ENCODE measurements around the gene WASHC2C.
"Not testable (repeated sequence)": the region's sequence is repeated elsewhere in the genome, so short reads cannot be mapped to it uniquely, and the experiment has no call there.

DNA sequence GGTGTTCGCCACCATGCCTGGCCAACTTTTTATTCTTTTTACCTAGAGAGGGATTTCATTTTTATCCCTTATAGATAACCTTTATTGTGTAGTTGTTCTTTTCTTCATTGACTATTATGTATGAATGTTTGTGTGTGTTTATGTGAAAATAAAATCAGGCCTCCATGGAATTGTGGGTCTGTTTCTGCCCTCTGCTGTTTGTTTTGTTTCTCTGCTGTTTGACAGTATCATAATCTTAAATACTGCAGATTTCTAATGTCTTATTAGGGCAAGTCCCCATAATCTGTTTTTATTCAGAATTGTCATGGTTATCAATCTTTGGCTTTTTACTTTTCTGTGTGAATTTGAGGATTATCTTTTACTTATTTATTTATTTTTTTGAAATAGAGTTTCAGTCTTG is 7.8 kb downstream of the WASHC2C start:
- TF ChIP-seq, protein P1, sequence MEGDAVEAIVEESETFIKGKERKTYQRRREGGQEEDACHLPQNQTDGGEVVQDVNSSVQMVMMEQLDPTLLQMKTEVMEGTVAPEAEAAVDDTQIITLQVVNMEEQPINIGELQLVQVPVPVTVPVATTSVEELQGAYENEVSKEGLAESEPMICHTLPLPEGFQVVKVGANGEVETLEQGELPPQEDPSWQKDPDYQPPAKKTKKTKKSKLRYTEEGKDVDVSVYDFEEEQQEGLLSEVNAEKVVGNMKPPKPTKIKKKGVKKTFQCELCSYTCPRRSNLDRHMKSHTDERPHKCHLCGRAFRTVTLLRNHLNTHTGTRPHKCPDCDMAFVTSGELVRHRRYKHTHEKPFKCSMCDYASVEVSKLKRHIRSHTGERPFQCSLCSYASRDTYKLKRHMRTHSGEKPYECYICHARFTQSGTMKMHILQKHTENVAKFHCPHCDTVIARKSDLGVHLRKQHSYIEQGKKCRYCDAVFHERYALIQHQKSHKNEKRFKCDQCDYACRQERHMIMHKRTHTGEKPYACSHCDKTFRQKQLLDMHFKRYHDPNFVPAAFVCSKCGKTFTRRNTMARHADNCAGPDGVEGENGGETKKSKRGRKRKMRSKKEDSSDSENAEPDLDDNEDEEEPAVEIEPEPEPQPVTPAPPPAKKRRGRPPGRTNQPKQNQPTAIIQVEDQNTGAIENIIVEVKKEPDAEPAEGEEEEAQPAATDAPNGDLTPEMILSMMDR (IDR thresholded peaks at IDR 0.05) = not testable (repeated sequence)
- TF ChIP-seq, protein P2, sequence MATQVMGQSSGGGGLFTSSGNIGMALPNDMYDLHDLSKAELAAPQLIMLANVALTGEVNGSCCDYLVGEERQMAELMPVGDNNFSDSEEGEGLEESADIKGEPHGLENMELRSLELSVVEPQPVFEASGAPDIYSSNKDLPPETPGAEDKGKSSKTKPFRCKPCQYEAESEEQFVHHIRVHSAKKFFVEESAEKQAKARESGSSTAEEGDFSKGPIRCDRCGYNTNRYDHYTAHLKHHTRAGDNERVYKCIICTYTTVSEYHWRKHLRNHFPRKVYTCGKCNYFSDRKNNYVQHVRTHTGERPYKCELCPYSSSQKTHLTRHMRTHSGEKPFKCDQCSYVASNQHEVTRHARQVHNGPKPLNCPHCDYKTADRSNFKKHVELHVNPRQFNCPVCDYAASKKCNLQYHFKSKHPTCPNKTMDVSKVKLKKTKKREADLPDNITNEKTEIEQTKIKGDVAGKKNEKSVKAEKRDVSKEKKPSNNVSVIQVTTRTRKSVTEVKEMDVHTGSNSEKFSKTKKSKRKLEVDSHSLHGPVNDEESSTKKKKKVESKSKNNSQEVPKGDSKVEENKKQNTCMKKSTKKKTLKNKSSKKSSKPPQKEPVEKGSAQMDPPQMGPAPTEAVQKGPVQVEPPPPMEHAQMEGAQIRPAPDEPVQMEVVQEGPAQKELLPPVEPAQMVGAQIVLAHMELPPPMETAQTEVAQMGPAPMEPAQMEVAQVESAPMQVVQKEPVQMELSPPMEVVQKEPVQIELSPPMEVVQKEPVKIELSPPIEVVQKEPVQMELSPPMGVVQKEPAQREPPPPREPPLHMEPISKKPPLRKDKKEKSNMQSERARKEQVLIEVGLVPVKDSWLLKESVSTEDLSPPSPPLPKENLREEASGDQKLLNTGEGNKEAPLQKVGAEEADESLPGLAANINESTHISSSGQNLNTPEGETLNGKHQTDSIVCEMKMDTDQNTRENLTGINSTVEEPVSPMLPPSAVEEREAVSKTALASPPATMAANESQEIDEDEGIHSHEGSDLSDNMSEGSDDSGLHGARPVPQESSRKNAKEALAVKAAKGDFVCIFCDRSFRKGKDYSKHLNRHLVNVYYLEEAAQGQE (IDR thresholded peaks at IDR 0.05; ENCODE audit: insufficient read depth in 1 of 2, low read depth in 2 of 2, low read length in 1 of 2) = not testable (repeated sequence)
- TF ChIP-seq TCF7L2, POLR2AphosphoS5 (IDR thresholded peaks at IDR 0.05; ENCODE audit: low read depth, low read length): not testable (repeated sequence)
